HCT116 (cell line): ENCODE data around the gene NFKBIL1. TPM values are rescaled to one million over a fixed set of nuclear protein-coding genes. Genes with fewer than 3 reads are reported as not detected.

Source experiments
- CBX3 ChIP-seq: IDR thresholded peaks from 2 replicates; pipeline ENCODE4 v1.6.1; 2012; ENCODE audit warnings: low read depth
- CEBPB ChIP-seq: IDR thresholded peaks from 2 replicates; pipeline ENCODE4 v1.6.1; 2012; ENCODE audit warnings: low read depth
- EGR1 ChIP-seq: IDR thresholded peaks from 2 replicates; pipeline ENCODE4 v1.6.1; 2012; ENCODE audit warnings: low read depth
- ELF1 ChIP-seq: IDR thresholded peaks from 2 replicates; pipeline ENCODE4 v1.6.1; 2012; ENCODE audit warnings: low read depth, borderline replicate concordance
- EZH2 ChIP-seq: fragments of 200-600 bp; sonication (generic); IDR thresholded peaks from 2 replicates; pipeline ENCODE4 v1.6.1; 2017; ENCODE audit warnings: antibody characterized with exemption, mixed run types
- JUND ChIP-seq: IDR thresholded peaks from 2 replicates; pipeline ENCODE4 v1.6.1; 2012
- POLR2AphosphoS5 ChIP-seq: IDR thresholded peaks from 2 replicates; pipeline ENCODE4 v1.6.1; 2011; ENCODE audit warnings: mild to moderate bottlenecking, low read depth, low read length, moderate library complexity
- RAD21 ChIP-seq: IDR thresholded peaks from 2 replicates; pipeline ENCODE4 v1.6.1; 2012; ENCODE audit warnings: low read depth, mild to moderate bottlenecking
- REST ChIP-seq: IDR thresholded peaks from 2 replicates; pipeline ENCODE4 v1.6.1; 2012; ENCODE audit warnings: low read depth
- SRF ChIP-seq: IDR thresholded peaks from 2 replicates; pipeline ENCODE4 v1.6.1; 2012; ENCODE audit warnings: low read depth
- YY1 ChIP-seq: IDR thresholded peaks from 2 replicates; pipeline ENCODE4 v1.6.1; 2011; ENCODE audit warnings: low read length, low read depth, moderate library complexity, mild to moderate bottlenecking; ENCODE audit not compliant: insufficient replicate concordance; ENCODE audit errors: extremely low read depth
- total RNA-seq: library from RNA; stranded (reverse); gene quantifications from one replicate; pipeline ENCODE4 v1.2.1, GENCODE V29; 2021; ENCODE audit not compliant: unreplicated experiment

Gene NFKBIL1
- total RNA-seq, 1 experiment from 2014 or later = 26.6 TPM

GRCh38 chr6:31572041-31572911, 24.9 kb downstream of the NFKBIL1 start, which contains the start of gene LTA (continued):
- TF ChIP-seq YY1 = no peak
- no peak for TF ChIP-seq EGR1
- TF ChIP-seq SRF = no peak
- no peak for TF ChIP-seq POLR2AphosphoS5
- TF ChIP-seq RAD21 = no peak
- no peak for TF ChIP-seq CBX3
- TF ChIP-seq REST = no peak
- TF ChIP-seq EZH2 = no peak
- no peak for TF ChIP-seq JUND
- no peak for TF ChIP-seq ELF1
- no peak for TF ChIP-seq CEBPB
